EH (cell line): ENCODE results near the gene MMP17.
A peak's percentile ranks its signal among the peaks of the same experiment; 100 is the strongest.

ENCODE experiments used
- DNase-seq: peaks from one replicate; pipeline ENCODE4 v3.0.0-alpha.2; 2015; ENCODE audit warnings: low read depth

MMP17 gene

DNA sequence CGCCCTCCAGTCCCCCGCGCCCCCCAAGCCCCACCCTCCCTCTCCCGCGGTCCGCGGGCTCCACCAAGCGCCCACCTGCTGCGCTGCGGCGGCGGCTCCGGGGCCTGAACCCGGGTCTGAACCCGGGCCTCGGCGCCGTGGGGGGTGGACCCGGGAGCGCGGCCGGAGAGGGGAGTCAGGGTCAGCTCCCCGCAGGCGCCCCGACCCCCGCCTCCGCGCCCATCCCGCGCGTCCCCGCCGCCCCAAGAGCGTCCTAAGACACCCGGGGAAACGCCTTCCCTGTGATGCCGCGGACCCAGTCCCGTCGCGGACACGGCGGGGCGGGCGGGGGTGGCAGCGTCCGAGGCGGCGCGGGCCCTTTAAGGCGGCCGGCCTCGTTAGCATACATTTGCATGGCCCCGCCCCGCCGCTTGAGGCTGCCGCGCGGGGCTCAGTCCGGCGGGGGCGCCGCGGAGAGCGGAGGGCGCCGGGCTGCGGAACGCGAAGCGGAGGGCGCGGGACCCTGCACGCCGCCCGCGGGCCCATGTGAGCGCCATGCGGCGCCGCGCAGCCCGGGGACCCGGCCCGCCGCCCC lies at the start of gene MMP17:
Gene MMP17 (plus strand): TSS at position 433 of the 574 bp plus-strand sequence. CDS start 102 bp downstream, at position 535.
- DNase-seq, result peak; percentile 80

DNA sequence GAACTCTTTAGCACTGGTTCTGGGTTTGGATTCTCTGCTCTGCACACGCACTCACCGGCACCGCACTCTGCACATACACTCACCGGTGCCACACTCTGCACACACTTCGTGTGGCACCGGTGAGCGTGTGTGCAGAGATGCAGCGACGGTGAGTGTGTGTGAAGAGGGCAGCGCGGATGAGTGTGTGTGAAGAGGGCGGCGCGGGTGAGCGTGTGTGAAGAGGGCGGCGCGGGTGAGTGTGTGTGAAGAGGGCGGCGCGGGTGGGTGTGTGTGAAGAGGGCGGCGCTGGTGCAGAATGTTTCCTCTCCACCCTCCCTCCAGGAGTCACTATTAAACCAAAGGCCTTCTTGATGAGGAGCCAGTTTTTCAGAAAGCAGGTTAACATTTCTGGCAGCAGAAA lies 49.2 kb upstream of the MMP17 start:
- no peak for DNase-seq

DNA sequence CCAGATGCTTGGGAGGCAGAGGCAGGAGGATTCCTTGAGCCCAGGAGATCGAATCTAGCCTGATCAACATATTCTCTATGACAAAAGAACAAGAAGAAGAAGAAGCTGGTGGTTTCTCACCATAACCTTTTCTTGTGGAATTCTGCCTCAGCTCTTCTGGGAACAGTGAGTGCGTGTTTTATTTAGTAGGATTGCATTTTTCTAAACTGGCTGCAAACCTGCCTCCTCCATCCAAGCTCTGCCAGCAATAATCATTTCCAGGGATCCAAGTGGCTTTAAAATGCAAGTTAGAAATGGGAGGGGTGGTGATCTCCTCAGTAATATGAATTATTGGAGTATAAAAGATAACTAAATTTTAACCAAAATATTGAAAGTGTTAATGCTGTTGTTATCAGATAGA lies 46.1 kb upstream of the MMP17 start:
- DNase-seq, result no peak

DNA sequence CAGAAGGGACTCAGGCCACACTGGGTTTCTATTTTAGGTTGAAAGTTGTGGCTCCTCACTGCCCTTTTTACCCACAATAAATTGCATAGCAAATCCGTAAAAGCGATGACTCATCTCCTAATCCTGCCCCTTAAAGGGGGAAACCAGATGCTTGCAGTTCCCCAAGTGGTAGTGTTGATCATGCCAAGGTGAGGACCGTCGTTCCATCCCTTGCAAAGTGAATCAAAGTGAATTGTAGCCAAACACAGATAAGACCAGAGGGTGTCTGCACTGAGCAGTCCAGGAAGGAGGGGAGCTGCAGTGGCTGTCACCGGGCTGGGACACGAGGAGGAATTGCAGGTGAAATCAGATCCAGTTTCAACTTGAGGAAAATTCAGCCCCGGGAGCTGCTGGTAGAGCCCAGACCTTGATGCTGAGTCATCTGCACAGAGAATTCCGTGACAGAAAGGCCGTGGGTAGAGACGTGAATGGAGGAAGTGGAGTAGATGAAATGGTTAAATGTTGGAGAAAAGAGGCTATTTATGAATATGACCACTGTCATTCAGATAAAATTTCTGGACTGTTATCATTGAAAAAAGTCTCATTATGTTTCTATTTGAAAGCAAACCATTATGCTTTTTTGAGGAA lies 44.2 kb upstream of the MMP17 start:
- peak; percentile 91 for DNase-seq

DNA sequence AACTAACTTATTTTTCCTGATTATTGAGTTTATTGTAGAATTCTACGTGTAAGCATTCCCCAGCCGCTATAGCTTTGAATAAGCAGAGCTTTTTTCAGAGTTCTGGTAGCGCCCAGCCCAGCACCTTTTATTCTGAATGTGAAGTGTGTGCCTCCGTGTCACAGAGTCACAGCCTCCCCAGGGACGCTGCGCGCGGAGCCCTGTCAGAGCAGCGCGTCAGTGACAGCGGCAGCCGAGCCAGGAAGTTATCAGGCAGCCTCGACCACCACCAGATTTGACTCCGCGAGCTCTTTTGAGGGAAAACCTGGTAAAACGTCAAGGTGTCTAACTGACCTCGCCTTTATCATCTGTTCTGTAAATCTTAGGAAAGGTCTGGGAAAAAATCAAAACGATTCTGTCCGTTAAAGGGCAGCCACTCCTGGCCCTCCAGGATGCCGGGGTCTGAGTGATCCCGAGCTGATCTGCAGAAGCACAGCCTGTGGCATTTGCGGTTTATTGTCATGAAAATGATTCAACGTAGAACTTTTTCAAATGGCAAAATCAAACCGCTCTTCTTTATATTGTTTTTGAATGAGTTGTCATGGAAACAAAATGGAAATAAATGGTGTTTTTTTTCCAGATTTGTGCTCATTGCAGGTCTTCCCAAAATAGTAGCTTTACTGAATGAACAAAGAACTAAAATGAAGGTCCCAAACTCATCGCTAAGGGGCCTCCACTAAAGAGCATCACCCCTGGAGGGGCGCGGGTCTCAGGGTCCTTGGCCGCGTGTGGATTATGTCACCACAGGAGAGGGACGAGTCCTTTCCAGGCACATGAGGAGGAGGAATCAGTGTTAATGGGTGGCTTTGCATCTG lies 43.1 kb upstream of the MMP17 start:
- DNase-seq, result no peak

DNA sequence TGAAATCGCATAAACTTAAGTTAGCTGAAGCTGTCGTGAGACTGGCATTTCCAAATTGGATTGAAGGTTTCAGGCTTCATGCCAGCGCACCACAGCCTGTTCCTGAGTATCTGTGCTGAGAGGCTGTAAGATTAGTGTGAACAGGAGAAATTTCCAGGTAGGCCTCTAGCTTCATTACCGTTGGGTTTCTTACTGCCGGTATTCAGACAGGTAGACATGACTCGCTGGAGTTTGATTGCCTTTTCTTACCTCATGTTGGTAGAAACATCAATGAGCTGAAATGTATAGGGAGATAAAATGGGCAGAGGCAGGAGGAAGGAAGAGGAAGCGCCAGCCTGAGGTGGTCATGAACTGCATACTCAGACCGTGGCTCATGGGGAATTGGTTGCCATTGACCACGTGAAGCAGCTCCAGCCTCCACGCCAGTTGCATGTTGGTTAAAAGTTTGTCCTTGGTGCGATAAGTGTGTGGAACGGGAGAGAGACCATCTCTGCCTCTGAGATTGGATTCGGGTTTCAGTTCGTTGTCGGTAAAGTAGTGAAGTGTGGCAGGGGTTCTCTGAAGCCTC lies 42.3 kb upstream of the MMP17 start:
- no peak for DNase-seq

DNA sequence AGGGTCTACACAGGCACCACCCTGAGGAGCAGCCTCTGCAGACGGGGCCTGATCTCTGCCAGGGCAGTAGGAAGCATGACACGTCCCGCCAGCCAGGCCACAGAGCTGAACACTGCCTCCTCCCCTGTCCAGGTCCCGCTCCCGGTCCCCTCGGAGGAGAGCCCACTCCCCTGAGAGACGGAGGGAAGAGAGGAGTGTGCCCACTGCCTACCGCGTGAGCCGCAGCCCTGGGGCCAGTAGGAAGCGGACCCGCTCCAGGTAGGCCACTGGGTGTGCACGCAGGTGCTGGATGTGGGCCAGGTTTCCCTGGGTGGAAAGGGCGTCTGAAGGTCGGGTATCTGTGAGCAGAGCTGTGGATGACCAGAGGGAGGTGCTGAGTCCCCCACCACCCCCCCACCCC lies 41.9 kb upstream of the MMP17 start:
- no peak for DNase-seq

DNA sequence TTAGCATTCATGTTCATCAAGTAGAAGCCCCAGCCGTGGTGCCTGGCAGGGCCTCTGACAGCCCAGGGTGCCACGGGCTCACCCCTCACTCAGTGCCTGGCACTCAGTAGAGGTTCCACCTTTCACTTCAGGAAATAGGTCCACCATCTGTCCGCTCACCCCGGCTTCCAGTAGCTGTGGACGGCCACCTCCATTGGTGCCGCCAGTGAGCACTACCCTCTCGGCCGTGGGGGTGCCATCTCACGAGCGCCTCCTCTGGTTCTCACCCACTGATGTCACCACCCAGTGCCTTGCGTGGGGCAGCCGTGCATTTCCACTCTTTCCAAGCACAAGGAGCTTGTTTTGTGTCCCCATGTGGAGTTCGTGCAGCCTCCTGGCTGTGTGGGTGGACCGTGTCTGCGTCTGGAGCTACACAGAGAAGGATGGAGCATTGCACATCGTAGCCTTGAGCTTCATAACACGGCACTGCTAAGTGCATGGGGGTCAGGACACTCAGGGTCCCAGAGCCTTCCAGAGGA lies 41.0 kb upstream of the MMP17 start:
- DNase-seq, result no peak

DNA sequence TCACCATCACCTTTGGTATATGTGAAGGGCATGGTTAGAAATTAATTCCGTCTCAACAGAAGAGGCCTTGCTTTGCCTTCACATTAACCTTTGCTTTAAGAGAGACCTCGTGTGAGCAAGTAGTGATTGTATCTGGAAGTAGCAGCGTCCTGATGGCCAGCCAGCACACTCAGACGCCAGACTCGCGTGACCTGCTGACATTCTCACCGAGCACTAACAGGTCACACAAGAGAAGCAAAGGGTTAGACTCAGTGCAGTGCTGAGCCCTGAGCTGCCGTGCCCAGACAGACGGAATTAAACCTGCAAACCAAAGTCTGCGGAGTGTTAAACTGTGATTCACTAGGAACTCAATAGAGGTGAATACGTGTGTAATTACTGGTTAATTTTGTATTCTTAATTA lies 40.1 kb upstream of the MMP17 start:
- no peak for DNase-seq

DNA sequence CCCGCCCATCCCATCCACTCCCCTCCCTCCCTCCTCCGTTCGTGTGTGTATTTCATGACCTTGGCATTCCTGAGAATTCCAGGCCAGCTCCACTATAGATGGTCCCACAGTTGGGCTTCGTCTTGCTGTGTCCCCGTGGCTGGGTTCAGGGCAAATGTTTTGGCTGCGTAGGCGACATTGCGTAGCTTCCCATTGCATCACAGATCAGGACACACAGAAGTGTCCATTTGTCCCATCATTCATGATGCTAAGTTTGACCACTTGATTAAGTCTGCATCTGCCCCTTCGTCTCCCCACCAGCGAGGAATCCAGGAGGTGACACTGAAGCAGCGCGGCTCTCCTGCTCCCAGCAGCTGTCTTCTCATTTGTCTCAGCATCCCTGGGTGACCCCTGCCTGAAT lies 38.6 kb upstream of the MMP17 start:
- DNase-seq, result no peak

DNA sequence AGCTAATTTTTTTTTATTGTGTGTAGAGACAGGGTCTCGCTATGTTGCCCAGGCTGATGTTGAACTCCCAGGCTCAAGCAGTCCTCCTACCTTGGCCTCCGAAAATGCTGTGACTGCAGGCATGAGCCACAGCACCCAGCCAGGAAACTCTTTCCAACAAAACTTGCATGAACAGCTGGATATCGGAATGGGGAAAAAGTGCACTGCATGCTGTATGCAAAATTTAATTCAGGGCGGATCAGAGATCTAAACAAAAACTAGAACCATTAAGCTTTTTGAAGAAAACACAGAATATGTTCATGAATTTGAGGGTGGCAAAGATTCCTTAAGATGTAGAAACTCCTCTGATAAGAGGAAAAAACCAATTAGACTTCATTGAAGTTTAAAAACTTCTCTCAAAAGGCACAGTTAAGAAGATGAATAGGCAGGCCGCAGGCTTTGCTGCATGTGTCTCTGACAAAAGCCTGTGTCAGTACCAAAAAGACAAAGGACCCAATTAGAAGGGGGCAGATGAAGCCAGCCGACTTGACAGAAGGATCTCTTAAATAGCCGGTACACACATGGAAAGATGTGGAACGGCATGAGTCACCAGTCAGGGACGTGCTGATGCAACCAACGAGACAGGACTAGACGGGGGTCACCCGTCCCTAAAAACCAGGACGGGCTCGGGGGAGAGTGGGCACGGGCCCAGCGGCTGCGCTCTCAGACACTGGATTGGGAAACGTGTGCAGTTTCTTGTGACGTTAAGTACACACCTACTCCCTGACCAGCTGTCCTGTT lies 34.8 kb upstream of the MMP17 start:
- DNase-seq, result peak; percentile 62

DNA sequence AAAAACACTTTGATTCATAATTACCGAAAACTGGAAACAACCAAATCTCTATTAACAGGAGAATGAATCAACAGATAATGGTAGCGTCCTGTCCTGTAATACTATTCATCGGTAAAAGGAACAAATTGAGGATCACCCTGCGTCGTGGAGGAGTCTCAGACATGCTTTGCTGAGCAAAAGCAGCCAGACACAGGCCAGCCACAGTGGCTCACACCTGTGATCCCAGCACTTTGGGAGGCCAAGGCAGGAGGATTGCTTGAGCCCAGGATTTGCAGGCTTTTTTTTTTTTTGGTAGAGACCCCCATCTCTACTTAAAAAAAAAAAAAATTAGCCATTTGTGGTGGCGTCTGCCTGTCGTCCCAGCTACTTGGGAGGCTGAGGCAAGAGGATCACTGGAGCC lies 34.1 kb upstream of the MMP17 start:
- no peak for DNase-seq

DNA sequence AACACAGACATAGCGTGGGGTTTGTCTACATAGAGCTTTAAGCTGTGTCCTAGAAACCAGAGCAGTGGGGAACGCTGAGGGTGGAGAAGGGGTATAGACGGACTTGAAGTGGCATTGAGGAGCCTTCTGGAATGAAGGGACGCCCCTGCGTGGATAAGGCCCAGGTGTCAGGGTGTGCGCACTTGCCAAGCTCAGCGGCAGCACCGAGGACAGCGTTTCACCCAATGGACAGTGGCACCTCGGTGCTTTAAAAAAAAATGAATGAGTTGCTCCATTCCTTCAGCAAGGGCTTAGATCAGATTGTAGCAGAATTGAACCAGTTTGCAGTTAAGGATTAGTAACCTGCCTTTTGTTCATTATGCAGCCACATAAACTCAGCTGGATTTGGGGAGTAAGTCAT lies 33.6 kb upstream of the MMP17 start:
- no peak for DNase-seq

DNA sequence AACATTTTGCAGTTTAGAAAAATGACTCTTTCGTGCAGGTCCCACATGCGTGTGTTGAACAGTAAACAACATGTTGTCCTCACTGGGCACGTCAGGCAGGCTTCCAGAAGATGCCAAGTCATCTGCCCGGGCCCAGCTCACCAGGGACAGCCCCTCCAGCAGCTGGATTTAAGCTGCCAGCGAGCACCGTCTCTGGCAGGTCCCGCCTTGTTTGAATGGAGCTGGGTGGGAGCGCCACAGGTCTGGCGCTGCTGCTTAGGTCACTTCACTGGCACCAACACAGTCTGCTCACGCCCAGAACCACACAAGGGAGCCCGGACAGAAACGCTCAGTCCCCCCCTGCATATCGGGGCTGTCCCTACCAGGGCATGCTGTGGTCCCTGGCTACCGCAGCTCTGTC lies 33.1 kb upstream of the MMP17 start:
- no peak for DNase-seq

DNA sequence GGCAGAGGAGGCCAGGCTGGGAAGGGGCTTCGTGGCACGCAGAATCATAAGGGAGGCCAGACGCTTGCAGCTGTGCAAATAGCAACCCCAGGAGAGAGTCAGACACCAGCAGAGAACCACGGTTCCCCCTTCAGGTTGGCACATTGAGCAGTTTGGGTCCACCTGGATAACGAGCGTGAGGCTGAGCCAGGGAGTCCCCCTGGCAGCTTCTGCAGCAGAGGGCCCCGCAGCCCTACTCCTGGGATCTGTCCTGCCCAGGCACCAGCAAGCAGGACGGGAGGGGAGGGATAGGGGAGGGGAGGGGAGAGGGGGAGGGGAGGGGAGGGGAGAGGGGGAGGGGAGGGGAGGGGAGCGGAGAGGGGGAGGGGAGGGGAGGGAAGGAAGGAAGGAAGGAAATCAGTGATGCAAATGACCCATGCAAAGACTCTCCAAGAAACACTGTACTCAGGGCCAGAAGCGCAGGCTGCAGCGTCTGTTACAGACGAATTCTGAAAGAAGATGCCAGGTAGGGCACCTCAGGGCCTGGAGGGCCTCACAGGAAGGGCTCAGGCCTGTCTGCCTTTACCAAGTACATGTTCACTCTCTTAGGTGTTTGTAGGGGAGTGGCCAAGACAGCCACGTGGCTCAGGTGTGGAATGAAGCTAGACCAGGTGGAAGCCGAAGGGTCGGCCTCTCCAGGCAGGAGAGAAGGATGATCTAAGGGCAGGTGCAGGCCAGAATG lies 32.3 kb upstream of the MMP17 start:
- no peak for DNase-seq

DNA sequence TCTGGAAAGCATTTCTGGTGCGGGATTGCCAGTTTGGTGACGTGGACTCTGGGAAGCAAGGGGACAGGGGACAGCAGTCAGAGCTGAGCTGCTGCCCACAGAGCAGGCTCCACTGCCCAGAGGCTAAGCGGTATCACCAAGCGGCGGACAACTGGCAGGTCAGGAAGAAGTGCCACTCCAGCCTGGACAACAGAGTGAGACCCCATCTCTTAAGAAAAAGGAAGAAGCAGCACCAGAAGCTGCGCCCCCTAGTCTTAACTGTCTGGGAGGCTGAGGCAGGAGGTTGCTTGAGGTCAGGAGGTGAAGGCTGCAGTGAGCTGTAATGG lies 31.8 kb upstream of the MMP17 start:
- DNase-seq, result no peak

DNA sequence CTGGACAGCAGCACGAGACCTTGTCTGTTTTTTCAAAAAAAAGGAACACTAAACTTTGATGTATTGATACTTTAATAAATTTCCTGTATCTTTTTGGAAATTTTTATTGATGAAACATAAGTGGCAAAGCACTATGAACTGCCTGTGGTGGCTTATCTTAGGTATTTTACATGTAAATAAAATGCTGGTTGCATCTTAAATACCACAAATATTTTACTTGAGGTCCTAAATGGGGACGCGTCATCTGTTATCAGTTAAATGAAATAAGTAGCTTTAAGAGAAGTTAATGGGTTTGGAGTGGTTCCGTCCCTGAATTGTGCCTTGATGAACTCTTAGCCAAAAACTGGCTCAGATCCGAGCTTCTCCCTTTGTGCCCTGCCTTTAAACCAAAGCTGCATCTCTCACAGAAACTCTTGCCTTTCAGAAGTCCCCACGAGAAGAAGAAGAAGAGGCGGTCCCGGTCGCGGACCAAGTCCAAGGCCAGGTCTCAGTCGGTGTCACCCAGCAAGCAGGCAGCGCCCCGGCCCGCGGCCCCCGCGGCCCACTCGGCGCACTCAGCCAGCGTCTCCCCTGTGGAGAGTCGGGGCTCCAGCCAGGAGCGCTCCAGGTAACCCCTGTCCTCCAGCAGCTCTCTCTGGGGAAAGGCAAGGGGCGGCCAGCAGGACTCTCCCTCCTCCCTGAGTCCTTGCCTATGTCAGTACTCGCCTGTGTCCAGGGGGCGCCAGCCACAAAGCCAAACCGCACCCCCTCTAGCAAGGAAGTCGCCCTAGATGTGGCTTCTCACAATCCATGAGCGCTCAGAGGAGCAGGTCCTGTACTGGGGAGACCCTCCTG lies 31.2 kb upstream of the MMP17 start:
- no peak for DNase-seq

DNA sequence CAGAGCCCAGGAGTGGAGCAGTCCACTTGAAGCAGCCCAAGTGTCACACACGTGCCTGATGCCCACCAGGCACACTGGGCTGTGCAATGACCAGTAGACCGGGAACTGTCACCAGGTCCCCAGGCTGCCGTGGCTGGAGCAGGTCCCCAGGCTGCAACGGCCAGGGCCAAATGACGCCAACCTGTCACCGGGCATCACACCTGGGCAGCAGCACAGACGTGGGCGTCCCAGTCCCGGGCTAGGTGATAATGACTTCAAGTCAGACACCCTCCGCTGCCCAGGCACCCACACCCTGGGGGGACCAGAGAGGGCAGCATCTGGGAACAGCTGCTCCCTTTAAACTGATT lies 30.6 kb upstream of the MMP17 start:
- no peak for DNase-seq

DNA sequence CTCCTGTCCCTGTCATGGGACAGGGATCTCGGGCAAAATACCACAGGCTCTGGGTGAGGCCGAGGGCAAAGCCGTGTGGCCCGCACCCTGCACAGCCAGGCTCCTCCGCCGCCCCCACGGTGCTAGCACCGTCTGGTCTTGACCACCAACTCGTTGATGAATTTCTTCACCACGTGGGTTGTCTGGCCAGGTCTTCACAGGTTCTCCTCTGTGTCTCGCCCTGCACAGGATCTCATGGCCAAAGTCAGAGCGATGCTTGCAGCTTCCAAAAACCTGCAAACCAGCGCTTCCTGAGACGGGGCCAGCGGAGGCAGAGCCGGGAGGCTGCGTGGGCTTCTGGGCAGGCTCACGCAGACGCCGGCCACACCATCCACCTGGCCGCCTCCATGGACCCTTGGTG lies 29.0 kb upstream of the MMP17 start:
- no peak for DNase-seq

DNA sequence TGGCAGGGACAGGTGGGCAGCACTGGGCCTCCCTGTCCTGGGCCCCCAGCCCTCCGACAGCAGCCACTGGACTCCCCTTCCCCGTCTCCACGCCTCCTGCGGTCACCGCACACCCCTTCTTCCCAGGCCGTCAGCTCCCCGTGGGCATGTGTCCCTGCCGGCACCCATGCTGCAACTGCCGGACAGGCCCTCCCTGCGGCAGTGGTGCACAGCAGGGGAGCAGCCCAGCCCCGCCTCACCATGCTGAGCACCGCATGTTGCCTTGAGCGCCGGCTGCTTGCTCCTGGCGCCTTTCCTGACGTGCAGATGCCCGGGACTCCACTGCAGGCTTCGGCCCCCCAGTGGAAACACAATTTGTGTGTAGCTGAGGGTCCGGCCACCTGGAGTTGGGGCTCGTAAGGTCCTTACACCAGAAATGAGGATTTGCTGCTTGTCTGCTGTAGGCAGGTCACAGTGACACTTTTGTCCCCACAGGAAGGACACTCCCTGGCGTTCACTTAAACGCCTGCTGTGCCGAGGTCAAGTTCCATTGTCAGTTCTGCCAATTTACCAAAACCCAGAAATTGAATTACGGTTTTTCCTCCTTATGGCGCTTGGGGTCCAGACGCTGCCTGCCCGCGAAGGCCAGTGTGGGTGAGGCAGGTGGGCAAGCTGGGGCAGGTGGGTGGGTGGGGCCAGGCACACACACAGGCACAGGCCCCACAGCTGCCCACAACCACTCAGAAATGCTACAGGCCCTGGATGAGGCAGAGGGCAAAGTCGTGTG lies 28.2 kb upstream of the MMP17 start:
- no peak for DNase-seq
